RWPE2 (cell line): ENCODE results near the gene LELP1.

Experiments used
- ATAC-seq: fragments of 200-7000 bp; cut with Tn5 transposase; 3 replicates; pipeline ENCODE4 v1.9.1; 2021; ENCODE audit warnings: low read depth
- DNase-seq: peaks from one replicate; pipeline ENCODE4 v3.0.0-alpha.2; 2020; ENCODE audit warnings: low spot score
- H3K27ac ChIP-seq: fragments of 450-650 bp; 2 replicates; pipeline ENCODE4 v1.5.1; 2017; ENCODE audit warnings: mild to moderate bottlenecking; ENCODE audit not compliant: poor library complexity, severe bottlenecking
- H3K27me3 ChIP-seq: fragments of 250-450 bp; sonication (Bioruptor Pico); 2 replicates; pipeline ENCODE4 v1.5.1; 2021; ENCODE audit warnings: mild to moderate bottlenecking, moderate library complexity; ENCODE audit not compliant: insufficient read depth, poor library complexity, severe bottlenecking
- H3K36me3 ChIP-seq: fragments of 250-450 bp; sonication (Bioruptor Pico); 2 replicates; pipeline ENCODE4 v1.5.1; 2020; ENCODE audit warnings: low read depth, mild to moderate bottlenecking, moderate library complexity
- H3K4me1 ChIP-seq: fragments of 250-450 bp; sonication (Bioruptor Pico); 2 replicates; pipeline ENCODE4 v1.5.1; 2021; ENCODE audit warnings: mild to moderate bottlenecking, moderate library complexity; ENCODE audit not compliant: insufficient read depth, poor library complexity, severe bottlenecking
- H3K4me3 ChIP-seq: fragments of 250-450 bp; sonication (Bioruptor Pico); 2 replicates; pipeline ENCODE4 v1.5.1; 2021; ENCODE audit warnings: mild to moderate bottlenecking, moderate library complexity; ENCODE audit not compliant: severe bottlenecking
- H3K9me3 ChIP-seq: fragments of 250-450 bp; sonication (Bioruptor Pico); 2 replicates; pipeline ENCODE4 v1.5.1; 2021; ENCODE audit warnings: mild to moderate bottlenecking, moderate library complexity; ENCODE audit not compliant: severe bottlenecking
- CTCF ChIP-seq: fragments of 450-650 bp; IDR thresholded peaks from one replicate; pipeline ENCODE4 v1.5.1; 2017; ENCODE audit warnings: mild to moderate bottlenecking, moderate library complexity; ENCODE audit not compliant: poor library complexity, severe bottlenecking

Gene LELP1

GRCh38 chr1:153195216-153195615, 8.0 kb upstream of the LELP1 start:
- H3K27me3 ChIP-seq: no peaks in the 10 kb centered on the region
- no peak for TF ChIP-seq CTCF
- no peaks in the 10 kb centered on the region for H3K4me1 ChIP-seq
- DNase-seq (no peak), ATAC-seq (no peak)
- no peaks in the 10 kb centered on the region for H3K9me3 ChIP-seq
- H3K36me3 ChIP-seq: no peaks in the 10 kb centered on the region
- H3K27ac ChIP-seq: no peak overlapping the region
- no peak overlapping the region for H3K4me3 ChIP-seq

- Histone ChIP-seq H3K36me3 (no peaks in the 10 kb centered on the region), H3K4me3 (no peak overlapping the region), H3K4me1 (no peaks in the 10 kb centered on the region), H3K27ac (no peak overlapping the region), H3K27me3 (no peaks in the 10 kb centered on the region), H3K9me3 (no peaks in the 10 kb centered on the region)
- no peak for TF ChIP-seq CTCF
- no peak for DNase-seq
- no peak for ATAC-seq
These were observed 1.2 kb upstream of the LELP1 start for GRCh38 chr1:153202006-153202405.

GRCh38 chr1:153206631-153207030, 3.4 kb downstream of the LELP1 start:
- no peaks in the 10 kb centered on the region for H3K27me3 ChIP-seq
- H3K4me3 ChIP-seq: no peak overlapping the region
- no peaks in the 10 kb centered on the region for H3K36me3 ChIP-seq
- H3K4me1 ChIP-seq: no peaks in the 10 kb centered on the region
- no peak overlapping the region for H3K27ac ChIP-seq
- TF ChIP-seq CTCF: no peak
- ATAC-seq: no peak
- H3K9me3 ChIP-seq: no peaks in the 10 kb centered on the region
- DNase-seq: no peak

- ATAC-seq: no peak
- Histone ChIP-seq H3K27me3 (no peaks in the 10 kb centered on the region), H3K9me3 (no peaks in the 10 kb centered on the region), H3K4me1 (no peaks in the 10 kb centered on the region), H3K36me3 (no peaks in the 10 kb centered on the region), H3K4me3 (no peak overlapping the region), H3K27ac (no peak overlapping the region)
- no peak for DNase-seq
- TF ChIP-seq CTCF: no peak
These were observed 7.0 kb downstream of the LELP1 start for GRCh38 chr1:153210206-153210605.

- Histone ChIP-seq H3K4me1 (no peaks in the 10 kb centered on the region), H3K36me3 (no peaks in the 10 kb centered on the region), H3K9me3 (no peaks in the 10 kb centered on the region), H3K4me3 (no peak overlapping the region), H3K27me3 (no peaks in the 10 kb centered on the region), H3K27ac (no peak overlapping the region)
- TF ChIP-seq CTCF: no peak
- ATAC-seq: no peak
- DNase-seq: no peak
These were observed 9.0 kb downstream of the LELP1 start for GRCh38 chr1:153212201-153212600.
